Activated T-helper 2 cell treated with anti-CD3 and anti-CD28 coated beads, Interferon-gamma antibody, Interleukin-2, Interleukin-4, amounts not matched to agents 10 μg/mL and 5 μg/mL and 100 μg/mL, durations not matched to agents 14 hours and 24 hours and 36 hours (primary cell): Measurements from ENCODE around the gene NCAPG. TPM values are rescaled to one million over a fixed set of nuclear protein-coding genes. Genes with fewer than 3 reads are reported as not detected.
"Not testable (repeated sequence)": the region's sequence is repeated elsewhere in the genome, so short reads cannot be mapped to it uniquely, and the experiment has no call there.

ENCODE experiments used
- DNase-seq: peaks from one replicate; pipeline ENCODE4 v3.0.0; 2021; ENCODE audit warnings: low spot score
- H3K27ac Mint-ChIP-seq: one replicate; pipeline ENCODE4 v1.8.0; 2021; ENCODE audit warnings: mixed read lengths
- H3K27me3 Mint-ChIP-seq: one replicate; pipeline ENCODE4 v1.8.0; 2021; ENCODE audit warnings: low read depth, mixed read lengths
- H3K36me3 Mint-ChIP-seq: one replicate; pipeline ENCODE4 v1.8.0; 2021; ENCODE audit warnings: low read depth, mixed read lengths
- H3K4me1 Mint-ChIP-seq: one replicate; pipeline ENCODE4 v1.8.0; 2021; ENCODE audit warnings: low read depth, mixed read lengths
- H3K4me3 Mint-ChIP-seq: one replicate; pipeline ENCODE4 v1.8.0; 2021; ENCODE audit warnings: low read depth, mild to moderate bottlenecking, moderate library complexity, mixed read lengths
- H3K9me3 Mint-ChIP-seq: one replicate; pipeline ENCODE4 v1.8.0; 2021; ENCODE audit warnings: mixed read lengths
- intact Hi-C: fragments of 100-400 bp; cut with micrococcal nuclease; formaldehyde crosslinking; loops from one replicate; pipeline ENCODE4 v1.15.1; 2023
- total RNA-seq: library from RNA; stranded (reverse); gene quantifications from 2 replicates; pipeline ENCODE4 v1.2.3, GENCODE V29; 2022

The NCAPG gene
- total RNA-seq, 1 donor from 2014 or later, result 55.9 TPM

GRCh38 chr4:17809667-17810066 is 1.1 kb upstream of the NCAPG start:
- peak overlapping the region; percentile 100 for H3K27ac Mint-ChIP-seq
- no peak for DNase-seq
- no peaks in the 10 kb centered on the region for H3K9me3 Mint-ChIP-seq
- peaks cover 67% of the 10 kb centered on the region for H3K36me3 Mint-ChIP-seq
- no peaks in the 10 kb centered on the region for H3K27me3 Mint-ChIP-seq
- H3K4me3 Mint-ChIP-seq, result peak overlapping the region; percentile 100
- peaks cover 59% of the 10 kb centered on the region for H3K4me1 Mint-ChIP-seq
- intact Hi-C loops, result loop anchor here (1.0 to 10.0 kb wide), 8 partner anchors 145 to 1585 kb away; partner anchors contain the start of genes LAP3, LCORL, QDPR and TAPT1

GRCh38 chr4:17811078-17811603 is 362 bp downstream of the NCAPG start:
- DNase-seq, result no peak
- intact Hi-C loops, result loop anchor here (2.0 to 10.0 kb wide), 5 partner anchors 144 to 1586 kb away; partner anchors contain the start of genes QDPR and TAPT1
- H3K9me3 Mint-ChIP-seq, result no peaks in the 10 kb centered on the region
- H3K27ac Mint-ChIP-seq, result peak overlapping the region; percentile 100
- peaks cover 57% of the 10 kb centered on the region for H3K4me1 Mint-ChIP-seq
- H3K27me3 Mint-ChIP-seq, result no peaks in the 10 kb centered on the region
- peak overlapping the region; percentile 100 for H3K4me3 Mint-ChIP-seq
- H3K36me3 Mint-ChIP-seq, result peaks cover 70% of the 10 kb centered on the region

- no peaks in the 10 kb centered on the region for H3K9me3 Mint-ChIP-seq
- H3K36me3 Mint-ChIP-seq, result peaks cover 76% of the 10 kb centered on the region
- no peaks in the 10 kb centered on the region for H3K27me3 Mint-ChIP-seq
- H3K27ac Mint-ChIP-seq, result peak overlapping the region; percentile 91
- peak overlapping the region; percentile 100 for H3K4me3 Mint-ChIP-seq
- H3K4me1 Mint-ChIP-seq, result peaks cover 56% of the 10 kb centered on the region
- intact Hi-C loops, result loop anchor here (5.0 to 10.0 kb wide), 4 partner anchors 143 to 1587 kb away; partner anchors contain the start of genes QDPR and TAPT1
- no peak for DNase-seq
Observed at GRCh38 chr4:17812125-17812524, 1.3 kb downstream of the NCAPG start.

GRCh38 chr4:17812801-17813200 is 2.0 kb downstream of the NCAPG start:
- H3K27ac Mint-ChIP-seq, result peak overlapping the region; percentile 16
- intact Hi-C loops, result loop anchor here (5.0 to 10.0 kb wide), 4 partner anchors 142 to 1588 kb away; partner anchors contain the start of genes QDPR and TAPT1
- peaks cover 76% of the 10 kb centered on the region for H3K36me3 Mint-ChIP-seq
- H3K27me3 Mint-ChIP-seq, result no peaks in the 10 kb centered on the region
- DNase-seq, result no peak
- peak overlapping the region; percentile 100 for H3K4me3 Mint-ChIP-seq
- H3K9me3 Mint-ChIP-seq, result no peaks in the 10 kb centered on the region
- H3K4me1 Mint-ChIP-seq, result peaks cover 55% of the 10 kb centered on the region

GRCh38 chr4:17814140-17814539 is 3.4 kb downstream of the NCAPG start:
- H3K36me3 Mint-ChIP-seq, result peaks cover 74% of the 10 kb centered on the region

GRCh38 chr4:17816142-17816541 is 5.4 kb downstream of the NCAPG start:
- intact Hi-C loops, result loop anchor here (10.0 kb wide), 3 partner anchors 139 to 1591 kb away; partner anchors contain the start of gene TAPT1
- Mint-ChIP-seq H3K9me3 (no peaks in the 10 kb centered on the region), H3K27me3 (no peaks in the 10 kb centered on the region), H3K4me1 (peaks cover 55% of the 10 kb centered on the region), H3K36me3 (peaks cover 68% of the 10 kb centered on the region), H3K27ac (peak overlapping the region; percentile 19), H3K4me3 (no peak overlapping the region)
- no peak for DNase-seq

More at GRCh38 chr4:17814140-17814539, 3.4 kb downstream of the NCAPG start:
- DNase-seq, result no peak
- no peaks in the 10 kb centered on the region for H3K27me3 Mint-ChIP-seq
- H3K9me3 Mint-ChIP-seq, result no peaks in the 10 kb centered on the region
- H3K4me1 Mint-ChIP-seq, result peaks cover 52% of the 10 kb centered on the region
- H3K4me3 Mint-ChIP-seq, result no peak overlapping the region
- H3K27ac Mint-ChIP-seq, result peak overlapping the region; percentile 44
- intact Hi-C loops, result loop anchor here (5.0 to 10.0 kb wide), 4 partner anchors 141 to 1589 kb away; partner anchors contain the start of genes QDPR and TAPT1

GRCh38 chr4:17817027-17817426 is 6.2 kb downstream of the NCAPG start:
- H3K9me3 Mint-ChIP-seq, result no peaks in the 10 kb centered on the region
- intact Hi-C loops, result loop anchor here (1.0 to 10.0 kb wide), 4 partner anchors 138 to 1592 kb away; partner anchors contain the start of gene TAPT1
- no peaks in the 10 kb centered on the region for H3K27me3 Mint-ChIP-seq
- no peak for DNase-seq
- H3K27ac Mint-ChIP-seq, result no peak overlapping the region
- peaks cover 55% of the 10 kb centered on the region for H3K4me1 Mint-ChIP-seq
- peak overlapping the region; percentile 49 for H3K4me3 Mint-ChIP-seq
- H3K36me3 Mint-ChIP-seq, result peaks cover 69% of the 10 kb centered on the region

- intact Hi-C loops, result no loop called here
- DNase-seq, result no peak
- H3K4me1 Mint-ChIP-seq, result peaks cover 45% of the 10 kb centered on the region
- H3K27me3 Mint-ChIP-seq, result no peaks in the 10 kb centered on the region
- no peak overlapping the region for H3K4me3 Mint-ChIP-seq
- H3K9me3 Mint-ChIP-seq, result no peaks in the 10 kb centered on the region
- peaks cover 70% of the 10 kb centered on the region for H3K36me3 Mint-ChIP-seq
- peak overlapping the region; percentile 51 for H3K27ac Mint-ChIP-seq
Observed at GRCh38 chr4:17823871-17824669, 13.3 kb downstream of the NCAPG start.

GRCh38 chr4:17846266-17846665 is 35.5 kb downstream of the NCAPG start:
- intact Hi-C loops, result no loop called here

GRCh38 chr4:17850295-17850694 is 39.5 kb downstream of the NCAPG start:
- H3K4me1 Mint-ChIP-seq, H3K27ac Mint-ChIP-seq, H3K27me3 Mint-ChIP-seq, DNase-seq, H3K9me3 Mint-ChIP-seq, H3K4me3 Mint-ChIP-seq, intact Hi-C loops: not testable (repeated sequence)
- peaks cover 30% of the 10 kb centered on the region for H3K36me3 Mint-ChIP-seq

More at GRCh38 chr4:17846266-17846665, 35.5 kb downstream of the NCAPG start:
- H3K4me1 Mint-ChIP-seq, result no peaks in the 10 kb centered on the region
- H3K4me3 Mint-ChIP-seq, result no peak overlapping the region
- H3K36me3 Mint-ChIP-seq, result peaks cover 68% of the 10 kb centered on the region
- no peak for DNase-seq
- H3K27me3 Mint-ChIP-seq, result no peaks in the 10 kb centered on the region
- H3K27ac Mint-ChIP-seq, result no peak overlapping the region
- no peaks in the 10 kb centered on the region for H3K9me3 Mint-ChIP-seq

GRCh38 chr4:17851959-17852358 is 41.2 kb downstream of the NCAPG start:
- H3K9me3 Mint-ChIP-seq, result no peaks in the 10 kb centered on the region
- H3K27me3 Mint-ChIP-seq, result no peaks in the 10 kb centered on the region
- H3K27ac Mint-ChIP-seq, result no peak overlapping the region
- no peak for DNase-seq
- no peaks in the 10 kb centered on the region for H3K4me1 Mint-ChIP-seq
- H3K4me3 Mint-ChIP-seq, result no peak overlapping the region
- peaks cover 15% of the 10 kb centered on the region for H3K36me3 Mint-ChIP-seq
- intact Hi-C loops, result no loop called here

- Mint-ChIP-seq H3K27ac (no peak overlapping the region), H3K27me3 (no peaks in the 10 kb centered on the region), H3K9me3 (peaks cover 4% of the 10 kb centered on the region), H3K4me1 (no peaks in the 10 kb centered on the region), H3K36me3 (peaks cover 3% of the 10 kb centered on the region), H3K4me3 (no peak overlapping the region)
- DNase-seq, result no peak
- intact Hi-C loops, result no loop called here
Observed at GRCh38 chr4:17854036-17854435, 43.3 kb downstream of the NCAPG start.
